Activated naive CD8-positive, alpha-beta T cell treated with anti-CD3 and anti-CD28 coated beads, Interleukin-2, amount 50 U/mL, for 24 hours (primary cell): Measurements from ENCODE around the gene TMEM50A.
A peak's percentile ranks its signal among the peaks of the same experiment; 100 is the strongest.
"Not testable (repeated sequence)": the region's sequence is repeated elsewhere in the genome, so short reads cannot be mapped to it uniquely, and the experiment has no call there.

Source experiments
- ATAC-seq: fragments of 150-1000 bp; cut with Tn5 transposase; one replicate; pipeline ENCODE4 v1.10.0; 2021
- DNase-seq: peaks from one replicate; pipeline ENCODE4 v3.0.0; 2021
- H3K27ac Mint-ChIP-seq: one replicate; pipeline ENCODE4 v1.8.0; 2021; ENCODE audit warnings: mild to moderate bottlenecking, mixed read lengths
- H3K27me3 Mint-ChIP-seq: one replicate; pipeline ENCODE4 v1.8.0; 2021; ENCODE audit warnings: mixed read lengths
- H3K36me3 Mint-ChIP-seq: one replicate; pipeline ENCODE4 v1.8.0; 2021; ENCODE audit warnings: low read depth, mixed read lengths
- H3K4me1 Mint-ChIP-seq: one replicate; pipeline ENCODE4 v1.8.0; 2021; ENCODE audit warnings: mixed read lengths
- H3K4me3 Mint-ChIP-seq: one replicate; pipeline ENCODE4 v1.8.0; 2021; ENCODE audit warnings: mild to moderate bottlenecking, moderate library complexity, mixed read lengths
- H3K9me3 Mint-ChIP-seq: one replicate; pipeline ENCODE4 v1.8.0; 2021; ENCODE audit warnings: mixed read lengths

Gene TMEM50A

DNA sequence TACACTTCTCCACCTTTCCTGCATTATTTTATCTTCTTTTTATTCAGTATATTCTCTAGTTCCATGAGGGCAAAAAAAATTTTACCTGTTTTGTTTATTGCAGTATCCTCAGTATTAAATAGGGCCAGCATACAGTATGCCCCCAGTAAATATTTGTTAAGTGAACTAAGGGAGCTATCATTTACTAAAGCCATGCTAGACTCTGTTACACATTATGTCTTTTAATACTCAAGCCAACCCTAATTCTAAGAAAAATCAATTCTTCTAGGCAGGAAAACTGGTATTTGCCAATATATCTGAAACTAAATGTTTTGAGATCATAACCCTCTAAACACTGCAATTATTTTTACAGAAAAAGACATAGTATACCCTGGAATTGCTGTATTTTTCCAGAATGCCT lies 18.3 kb downstream of the TMEM50A start:
- ATAC-seq (no peak), DNase-seq (no peak)
- peak overlapping the region; percentile 36 for H3K27ac Mint-ChIP-seq
- no peaks in the 10 kb centered on the region for H3K9me3 Mint-ChIP-seq
- no peaks in the 10 kb centered on the region for H3K27me3 Mint-ChIP-seq
- H3K4me1 Mint-ChIP-seq: peaks cover 37% of the 10 kb centered on the region
- H3K36me3 Mint-ChIP-seq: peaks cover 34% of the 10 kb centered on the region
- H3K4me3 Mint-ChIP-seq: no peak overlapping the region

DNA sequence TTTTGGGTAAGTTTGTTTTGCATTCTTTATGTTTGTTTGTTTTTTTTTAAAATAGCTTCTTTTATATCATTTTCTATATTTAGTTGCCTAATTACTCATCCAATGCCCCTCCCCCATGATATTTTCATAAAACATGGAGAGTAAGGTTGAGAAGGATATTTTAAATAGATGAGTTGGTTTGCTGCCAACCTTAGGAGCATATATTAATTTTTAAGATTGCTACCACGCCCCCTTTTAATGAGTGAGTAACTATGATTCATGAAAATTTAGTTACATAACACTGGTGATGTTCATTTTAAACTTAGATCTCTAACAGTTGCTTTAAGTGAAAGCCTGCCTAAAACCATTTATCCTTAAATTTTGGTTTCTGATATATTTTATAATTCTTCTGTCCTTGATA lies 18.7 kb downstream of the TMEM50A start:
- peaks cover 38% of the 10 kb centered on the region for H3K4me1 Mint-ChIP-seq
- no peaks in the 10 kb centered on the region for H3K27me3 Mint-ChIP-seq
- DNase-seq (no peak), ATAC-seq (no peak)
- peaks cover 37% of the 10 kb centered on the region for H3K36me3 Mint-ChIP-seq
- H3K4me3 Mint-ChIP-seq: no peak overlapping the region
- peak overlapping the region; percentile 76 for H3K27ac Mint-ChIP-seq
- H3K9me3 Mint-ChIP-seq: no peaks in the 10 kb centered on the region

DNA sequence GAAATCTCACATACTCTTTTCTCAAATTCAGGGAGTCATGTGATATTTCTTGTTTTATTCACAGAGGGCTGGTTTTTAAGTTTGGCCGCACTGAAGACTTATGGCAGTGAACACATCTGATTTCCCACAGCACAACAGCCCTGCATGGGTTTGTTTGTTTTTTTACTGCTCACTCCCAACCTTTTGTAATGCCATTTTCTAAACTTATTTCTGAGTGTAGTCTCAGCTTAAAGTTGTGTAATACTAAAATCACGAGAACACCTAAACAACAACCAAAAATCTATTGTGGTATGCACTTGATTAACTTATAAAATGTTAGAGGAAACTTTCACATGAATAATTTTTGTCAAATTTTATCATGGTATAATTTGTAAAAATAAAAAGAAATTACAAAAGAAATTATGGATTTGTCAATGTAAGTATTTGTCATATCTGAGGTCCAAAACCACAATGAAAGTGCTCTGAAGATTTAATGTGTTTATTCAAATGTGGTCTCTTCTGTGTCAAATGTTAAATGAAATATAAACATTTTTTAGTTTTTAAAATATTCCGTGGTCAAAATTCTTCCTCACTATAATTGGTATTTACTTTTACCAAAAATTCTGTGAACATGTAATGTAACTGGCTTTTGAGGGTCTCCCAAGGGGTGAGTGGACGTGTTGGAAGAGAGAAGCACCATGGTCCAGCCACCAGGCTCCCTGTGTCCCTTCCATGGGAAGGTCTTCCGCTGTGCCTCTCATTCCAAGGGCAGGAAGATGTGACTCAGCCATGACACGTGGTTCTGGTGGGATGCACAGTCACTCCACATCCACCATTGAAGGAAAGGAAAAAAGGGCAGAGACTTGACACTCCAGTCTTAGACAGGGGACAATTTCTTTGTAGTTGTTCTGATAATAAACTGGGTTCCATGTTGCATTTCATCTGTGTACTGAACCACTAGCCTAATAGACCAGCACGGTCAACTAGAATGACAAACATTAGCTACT lies 22.8 kb downstream of the TMEM50A start:
- no peak overlapping the region for H3K4me3 Mint-ChIP-seq
- ATAC-seq (peak; percentile 23), DNase-seq (no peak)

DNA sequence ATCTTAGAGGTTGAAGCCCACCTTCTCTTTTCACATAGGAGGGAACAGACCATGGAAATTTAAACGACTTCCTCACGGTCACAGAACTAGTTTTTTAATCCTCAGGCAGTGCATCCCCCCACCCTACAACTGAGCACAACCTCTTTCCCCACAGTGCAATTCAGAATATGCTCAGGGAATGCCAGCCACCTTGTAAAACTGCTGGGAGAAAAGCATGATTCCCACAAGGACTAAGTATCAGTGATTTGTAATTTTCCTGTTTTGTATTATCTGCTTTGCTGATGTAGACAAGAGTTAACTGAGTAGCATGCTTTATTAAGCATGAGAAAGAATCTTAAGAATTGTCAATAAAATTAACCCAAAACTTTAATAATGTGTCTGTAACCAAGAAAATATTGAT lies 23.8 kb downstream of the TMEM50A start:
- DNase-seq: no peak

More for the DNA sequence above, 22.8 kb downstream of the TMEM50A start:
- H3K36me3 Mint-ChIP-seq: peaks cover 33% of the 10 kb centered on the region
- no peaks in the 10 kb centered on the region for H3K9me3 Mint-ChIP-seq
- H3K27ac Mint-ChIP-seq: peak overlapping the region; percentile 32
- H3K27me3 Mint-ChIP-seq: no peaks in the 10 kb centered on the region
- H3K4me1 Mint-ChIP-seq: peaks cover 29% of the 10 kb centered on the region

DNA sequence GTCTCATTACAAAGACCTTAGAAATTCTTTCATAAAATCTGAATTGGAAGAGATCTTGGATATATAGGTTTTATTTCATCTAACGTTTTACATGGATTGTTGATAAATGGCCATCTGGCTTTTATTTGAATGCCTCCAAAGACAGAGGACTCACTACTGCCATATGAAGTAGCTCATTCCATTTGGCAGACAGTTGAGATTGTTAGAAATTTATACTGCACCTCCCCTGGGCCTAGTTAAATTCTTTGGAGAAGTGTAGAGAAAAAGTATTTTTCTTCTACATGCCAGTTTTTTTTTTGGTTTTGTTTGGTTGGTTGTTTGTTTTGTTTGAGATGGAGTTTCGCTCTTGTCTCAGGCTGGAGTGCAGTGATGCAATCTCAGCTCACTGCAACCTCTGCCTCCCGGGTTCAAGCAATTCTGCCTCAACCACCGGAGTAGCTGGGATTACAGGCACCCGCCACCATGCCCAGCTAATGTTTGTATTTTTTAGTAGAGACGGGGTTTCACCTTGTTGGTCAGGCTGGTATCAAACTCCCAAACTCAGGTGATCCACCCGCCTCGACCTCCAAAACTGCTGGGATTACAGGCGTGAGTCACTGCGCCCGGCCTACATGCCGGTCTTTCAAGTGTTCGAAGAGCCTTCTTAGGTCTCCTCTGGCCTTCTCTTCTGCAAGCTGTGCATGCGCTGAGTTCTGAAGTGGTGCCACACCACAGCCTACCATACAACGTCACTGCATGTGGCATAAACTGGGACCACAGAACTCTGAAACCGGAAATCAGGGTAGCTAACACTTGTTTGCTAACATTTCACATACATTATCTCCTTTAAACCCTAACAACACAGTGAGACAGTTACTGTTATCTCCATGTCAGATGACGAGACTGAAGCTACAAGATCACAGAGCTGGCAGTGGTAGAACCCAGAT lies 24.8 kb downstream of the TMEM50A start:
- peak; percentile 78 for ATAC-seq
- not testable (repeated sequence) for H3K27me3 Mint-ChIP-seq, DNase-seq, H3K4me1 Mint-ChIP-seq, H3K9me3 Mint-ChIP-seq, H3K27ac Mint-ChIP-seq, H3K4me3 Mint-ChIP-seq
- peaks cover 27% of the 10 kb centered on the region for H3K36me3 Mint-ChIP-seq

More for the DNA sequence above, 23.8 kb downstream of the TMEM50A start:
- H3K9me3 Mint-ChIP-seq: no peaks in the 10 kb centered on the region
- no peak overlapping the region for H3K4me3 Mint-ChIP-seq
- H3K4me1 Mint-ChIP-seq: peaks cover 19% of the 10 kb centered on the region
- no peak for ATAC-seq
- no peaks in the 10 kb centered on the region for H3K27me3 Mint-ChIP-seq
- H3K36me3 Mint-ChIP-seq: peaks cover 27% of the 10 kb centered on the region
- H3K27ac Mint-ChIP-seq: no peak overlapping the region

DNA sequence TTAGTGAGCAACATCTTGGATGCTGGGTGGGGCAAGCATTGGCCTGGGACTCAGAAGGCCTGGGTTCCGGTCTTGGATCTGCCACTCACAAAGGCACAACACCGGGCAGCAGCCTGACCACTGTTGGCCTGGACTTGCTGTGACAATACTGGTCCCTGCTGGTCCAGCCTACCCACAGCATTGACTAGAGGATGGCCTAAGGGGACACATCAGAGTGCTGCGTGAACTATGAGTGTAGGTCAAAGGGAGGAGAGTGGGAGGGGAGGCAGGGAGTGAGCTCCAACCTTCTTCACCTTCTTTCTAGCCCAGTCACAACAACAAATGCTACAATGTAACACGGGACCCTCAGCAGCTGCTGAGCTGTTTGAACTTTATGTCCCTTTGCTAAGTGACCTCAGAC lies 31.1 kb downstream of the TMEM50A start:
- Mint-ChIP-seq H3K4me3 (no peak overlapping the region), H3K36me3 (no peaks in the 10 kb centered on the region), H3K27me3 (no peaks in the 10 kb centered on the region), H3K9me3 (no peaks in the 10 kb centered on the region), H3K4me1 (no peaks in the 10 kb centered on the region), H3K27ac (no peak overlapping the region)
- DNase-seq (no peak), ATAC-seq (no peak)

DNA sequence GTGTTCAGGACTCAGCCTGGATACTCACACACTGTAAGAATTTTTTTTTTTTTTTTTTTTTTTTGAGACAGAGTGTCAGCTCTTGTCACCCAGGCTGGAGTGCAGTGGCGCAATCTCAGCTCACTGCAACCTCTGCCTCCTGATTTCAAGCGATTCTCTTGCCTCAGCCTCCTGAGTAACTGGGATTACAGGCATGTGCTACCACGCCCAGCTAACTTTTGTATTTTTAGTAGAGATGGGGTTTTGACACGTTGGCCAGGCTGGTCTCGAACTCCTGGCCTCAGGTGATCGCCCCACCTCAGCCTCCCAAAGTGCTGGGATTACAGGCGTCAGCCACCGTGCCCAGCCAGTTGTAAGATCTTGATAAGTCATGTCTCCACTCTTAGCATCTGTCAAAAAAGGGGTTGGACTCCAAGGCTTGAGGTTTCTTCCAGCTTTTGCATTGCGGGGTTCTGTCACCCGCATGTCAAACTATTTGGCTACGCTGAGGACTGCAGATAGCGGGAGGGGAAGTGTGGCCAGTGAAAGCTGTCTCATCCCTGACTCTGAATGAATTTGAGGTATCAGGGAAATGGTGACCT lies 31.6 kb downstream of the TMEM50A start:
- H3K27ac Mint-ChIP-seq, H3K9me3 Mint-ChIP-seq, ATAC-seq, H3K4me1 Mint-ChIP-seq, H3K27me3 Mint-ChIP-seq, H3K36me3 Mint-ChIP-seq, H3K4me3 Mint-ChIP-seq, DNase-seq: not testable (repeated sequence)

DNA sequence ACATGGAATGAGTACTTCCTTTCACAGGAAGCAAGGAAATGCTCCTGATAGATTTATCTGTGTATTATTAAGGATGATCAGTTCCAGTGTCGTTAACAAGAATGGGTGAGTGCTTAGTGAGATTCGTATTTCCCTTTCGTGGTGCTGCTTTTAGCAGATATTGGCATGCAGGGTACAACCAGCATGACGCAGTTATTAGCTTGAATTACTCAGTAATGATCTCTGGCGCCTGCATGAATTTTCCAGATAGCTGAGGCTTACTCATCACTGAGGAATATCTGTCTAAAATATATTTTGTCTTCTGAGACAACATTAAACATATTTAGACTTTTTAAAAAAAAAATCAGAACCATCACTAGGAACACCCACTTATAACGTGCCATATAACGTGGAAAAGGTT lies 33.6 kb downstream of the TMEM50A start:
- H3K4me1 Mint-ChIP-seq, H3K27me3 Mint-ChIP-seq, H3K36me3 Mint-ChIP-seq, ATAC-seq, H3K9me3 Mint-ChIP-seq, DNase-seq, H3K4me3 Mint-ChIP-seq, H3K27ac Mint-ChIP-seq: not testable (repeated sequence)

DNA sequence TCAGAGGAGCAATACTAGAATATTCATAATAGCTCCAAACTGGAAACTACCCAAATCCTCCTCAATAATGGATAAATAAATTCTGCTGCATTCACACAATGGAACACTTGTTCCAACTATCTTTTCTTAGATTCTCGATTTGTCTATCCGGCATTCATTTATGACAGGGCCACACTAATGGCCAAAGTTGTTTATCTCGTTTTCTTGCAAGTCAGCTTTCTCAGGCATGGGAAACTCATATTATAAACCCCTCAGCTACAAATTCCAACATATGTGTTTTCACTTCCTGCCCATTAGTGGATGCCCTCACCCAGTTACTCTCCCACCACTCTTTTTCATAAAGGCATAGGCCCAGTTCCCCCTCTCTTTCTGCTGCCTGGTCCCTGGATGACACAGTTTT lies 40.2 kb downstream of the TMEM50A start:
- not testable (repeated sequence) for H3K4me1 Mint-ChIP-seq, H3K27me3 Mint-ChIP-seq, DNase-seq, H3K9me3 Mint-ChIP-seq, H3K4me3 Mint-ChIP-seq, H3K36me3 Mint-ChIP-seq, H3K27ac Mint-ChIP-seq, ATAC-seq

DNA sequence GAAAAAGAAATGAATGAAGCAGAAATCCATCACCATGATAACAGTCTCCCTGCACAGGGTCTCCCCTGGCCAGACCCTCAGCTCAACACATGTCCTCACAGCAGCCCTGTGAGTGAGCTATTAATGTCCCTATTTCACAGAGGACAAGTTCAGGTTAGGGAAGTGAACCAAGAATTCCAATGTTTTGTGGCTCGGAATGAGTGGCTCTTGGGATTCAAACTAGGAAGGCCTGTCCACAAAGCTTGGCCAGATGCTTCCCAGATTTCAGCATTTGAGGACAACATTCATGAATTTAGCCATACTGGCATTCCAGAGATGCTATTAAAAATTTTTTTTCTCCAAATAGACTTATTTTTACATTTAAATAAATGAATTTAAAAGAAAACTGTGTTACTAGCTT lies 44.4 kb downstream of the TMEM50A start:
- not testable (repeated sequence) for DNase-seq, H3K36me3 Mint-ChIP-seq, H3K4me1 Mint-ChIP-seq, H3K4me3 Mint-ChIP-seq, H3K9me3 Mint-ChIP-seq, H3K27me3 Mint-ChIP-seq, H3K27ac Mint-ChIP-seq, ATAC-seq

DNA sequence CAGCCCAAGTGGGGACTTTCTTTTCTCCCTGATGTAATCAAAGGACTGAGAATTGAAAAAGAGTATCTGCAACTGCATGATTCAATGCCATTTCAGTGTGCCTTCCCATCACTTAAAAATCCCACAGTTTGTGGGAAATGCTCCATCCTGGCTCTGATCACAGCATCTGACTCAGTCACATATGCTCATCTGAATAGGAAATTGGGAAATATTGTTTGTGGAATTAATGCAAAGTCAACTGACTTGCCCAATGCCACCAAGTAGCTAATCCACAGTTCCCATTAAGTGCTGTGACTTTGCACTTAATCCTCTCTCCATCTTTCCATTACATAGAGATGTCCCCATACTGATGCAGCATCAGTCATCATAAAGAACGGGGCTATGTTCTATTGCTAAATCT lies 45.0 kb downstream of the TMEM50A start:
- not testable (repeated sequence) for DNase-seq, H3K9me3 Mint-ChIP-seq, H3K4me3 Mint-ChIP-seq, H3K4me1 Mint-ChIP-seq, H3K27me3 Mint-ChIP-seq, H3K36me3 Mint-ChIP-seq, ATAC-seq, H3K27ac Mint-ChIP-seq

DNA sequence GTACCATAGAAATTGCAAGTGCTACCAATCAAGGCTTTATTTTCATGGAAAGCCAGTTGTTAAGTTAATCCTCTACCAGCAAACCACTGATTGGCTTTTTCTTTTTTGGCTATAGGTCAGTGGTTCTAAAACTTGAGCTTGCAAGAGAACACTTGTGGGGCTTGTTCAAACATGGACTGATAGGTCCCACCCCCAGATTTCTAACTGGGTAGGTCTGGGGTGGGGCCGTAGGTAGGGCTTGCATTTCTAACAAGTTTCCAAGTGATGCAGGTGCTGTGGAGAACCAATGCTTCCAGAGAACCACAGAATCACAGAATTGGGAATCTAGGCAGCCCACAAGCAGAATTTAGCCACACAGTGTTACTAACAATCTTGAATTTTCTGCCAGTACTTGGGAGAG lies 45.7 kb downstream of the TMEM50A start:
- H3K27me3 Mint-ChIP-seq, H3K9me3 Mint-ChIP-seq, H3K4me3 Mint-ChIP-seq, H3K27ac Mint-ChIP-seq, H3K36me3 Mint-ChIP-seq, H3K4me1 Mint-ChIP-seq, ATAC-seq, DNase-seq: not testable (repeated sequence)

DNA sequence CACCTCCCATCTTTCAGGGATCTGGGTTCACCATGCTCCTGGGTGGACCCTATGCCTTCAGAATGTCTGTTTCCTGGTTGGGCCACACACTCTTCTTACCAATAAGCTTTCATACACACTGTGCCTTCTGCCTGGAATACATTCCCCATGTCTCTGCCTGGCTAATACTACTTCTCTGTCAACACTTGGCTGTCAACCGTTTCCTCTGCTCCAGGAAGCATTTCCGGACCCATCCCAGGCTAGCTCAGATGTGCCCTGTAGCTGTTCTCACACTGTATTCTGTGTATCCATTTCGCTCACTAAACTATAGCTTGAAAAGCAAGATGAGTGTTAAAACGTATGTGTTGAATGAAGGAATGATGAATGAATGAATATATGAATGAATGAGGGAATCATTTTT lies 49.0 kb downstream of the TMEM50A start:
- H3K36me3 Mint-ChIP-seq, DNase-seq, H3K27me3 Mint-ChIP-seq, ATAC-seq, H3K27ac Mint-ChIP-seq, H3K9me3 Mint-ChIP-seq, H3K4me1 Mint-ChIP-seq, H3K4me3 Mint-ChIP-seq: not testable (repeated sequence)

DNA sequence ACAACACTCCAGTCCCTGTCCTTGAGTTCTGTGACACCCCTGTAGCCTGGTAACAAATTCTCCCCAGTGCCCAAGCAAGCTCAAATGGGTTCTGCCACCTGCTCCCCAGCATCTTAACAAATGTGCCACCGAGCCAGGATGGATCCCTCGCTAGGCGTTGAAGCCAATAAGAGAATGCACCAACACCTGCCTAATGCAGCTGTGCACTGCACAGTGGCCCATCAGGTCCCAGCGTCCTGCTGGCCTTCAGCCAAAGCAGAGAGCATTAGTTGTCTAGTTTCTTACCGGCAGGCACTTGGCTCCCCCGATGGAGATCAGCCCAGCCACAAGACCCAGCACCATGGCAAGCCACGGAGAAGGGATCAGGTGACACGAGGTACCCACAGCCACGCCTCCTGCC lies 50.6 kb downstream of the TMEM50A start:
- not testable (repeated sequence) for H3K27ac Mint-ChIP-seq, ATAC-seq, H3K4me3 Mint-ChIP-seq, H3K36me3 Mint-ChIP-seq, DNase-seq, H3K9me3 Mint-ChIP-seq, H3K27me3 Mint-ChIP-seq, H3K4me1 Mint-ChIP-seq
